GM21423 (cell line): Measurements from ENCODE around the gene AKR1B15.
"Not testable (repeated sequence)": the region's sequence is repeated elsewhere in the genome, so short reads cannot be mapped to it uniquely, and the experiment has no call there.

ENCODE experiments used
- ATAC-seq: cut with Tn5 transposase; IDR thresholded peaks from one replicate; pipeline ENCODE4 v1.9.1; 2021; ENCODE audit warnings: mild to moderate bottlenecking, moderate library complexity; ENCODE audit not compliant: unreplicated experiment

AKR1B15 gene

GRCh38 chr7:134558370-134558769, 9.5 kb downstream of the AKR1B15 start:
- no peak for ATAC-seq

GRCh38 chr7:134561616-134562015, 12.7 kb downstream of the AKR1B15 start:
- not testable (repeated sequence) for ATAC-seq

- ATAC-seq, result no peak
These were observed 13.2 kb downstream of the AKR1B15 start for GRCh38 chr7:134562136-134562535.

- ATAC-seq, result not testable (repeated sequence)
These were observed 14.5 kb downstream of the AKR1B15 start for GRCh38 chr7:134563398-134563749.

GRCh38 chr7:134565643-134566136, 16.8 kb downstream of the AKR1B15 start:
- ATAC-seq, result no peak

- no peak for ATAC-seq
These were observed 18.5 kb downstream of the AKR1B15 start for GRCh38 chr7:134567368-134567767.

GRCh38 chr7:134569962-134570361, 21.1 kb downstream of the AKR1B15 start:
- ATAC-seq, result not testable (repeated sequence)

GRCh38 chr7:134571101-134571500, 22.2 kb downstream of the AKR1B15 start:
- no peak for ATAC-seq

GRCh38 chr7:134571746-134572461, 23.0 kb downstream of the AKR1B15 start:
- no peak for ATAC-seq

- no peak for ATAC-seq
These were observed 25.4 kb downstream of the AKR1B15 start for GRCh38 chr7:134574322-134574721.

GRCh38 chr7:134584290-134584689, 35.4 kb downstream of the AKR1B15 start:
- ATAC-seq, result no peak

- no peak for ATAC-seq
These were observed 37.0 kb downstream of the AKR1B15 start for GRCh38 chr7:134585897-134586296.

GRCh38 chr7:134587750-134588149, 38.8 kb downstream of the AKR1B15 start:
- ATAC-seq, result no peak

- ATAC-seq, result no peak
These were observed 40.6 kb downstream of the AKR1B15 start for GRCh38 chr7:134589491-134589941.

- no peak for ATAC-seq
These were observed 44.9 kb downstream of the AKR1B15 start for GRCh38 chr7:134593530-134594392.

- ATAC-seq, result no peak
These were observed 46.0 kb downstream of the AKR1B15 start for GRCh38 chr7:134594877-134595276.

- ATAC-seq, result no peak
These were observed 50.5 kb downstream of the AKR1B15 start for GRCh38 chr7:134599371-134599770.

- no peak for ATAC-seq
These were observed 52.5 kb downstream of the AKR1B15 start for GRCh38 chr7:134601459-134601858.

- ATAC-seq, result no peak
These were observed 54.1 kb downstream of the AKR1B15 start for GRCh38 chr7:134602881-134603451.

GRCh38 chr7:134605978-134606923, 57.3 kb downstream of the AKR1B15 start:
- peak; percentile 68 for ATAC-seq
